Fibroblast of the conjunctiva (primary cell): ENCODE data around the gene SLC6A3.
"Not testable (repeated sequence)": the region's sequence is repeated elsewhere in the genome, so short reads cannot be mapped to it uniquely, and the experiment has no call there.

Experiments
- DNase-seq: peaks from one replicate; pipeline ENCODE4 v3.0.0-alpha.2; 2010; ENCODE audit warnings: low read depth

SLC6A3 gene

GRCh38 chr5:1387059-1387755 lies 58.0 kb downstream of the SLC6A3 start:
- DNase-seq = no peak

- DNase-seq = no peak
Measured at GRCh38 chr5:1386274-1386717, 58.9 kb downstream of the SLC6A3 start.

- peak; percentile 8 for DNase-seq
Measured at GRCh38 chr5:1385395-1386273, 59.6 kb downstream of the SLC6A3 start.

- no peak for DNase-seq
Measured at GRCh38 chr5:1384521-1384920, 60.7 kb downstream of the SLC6A3 start.

GRCh38 chr5:1383886-1384401 lies 61.3 kb downstream of the SLC6A3 start:
- DNase-seq = no peak

GRCh38 chr5:1383344-1383743 lies 61.9 kb downstream of the SLC6A3 start:
- DNase-seq = no peak

- DNase-seq = no peak
Measured at GRCh38 chr5:1382248-1382700, 63.0 kb downstream of the SLC6A3 start.

GRCh38 chr5:1381370-1382247 lies 63.6 kb downstream of the SLC6A3 start:
- DNase-seq = no peak

GRCh38 chr5:1380910-1381309 lies 64.3 kb downstream of the SLC6A3 start:
- DNase-seq = no peak

GRCh38 chr5:1380011-1380817 lies 65.0 kb downstream of the SLC6A3 start:
- no peak for DNase-seq

GRCh38 chr5:1378866-1379659 lies 66.2 kb downstream of the SLC6A3 start:
- DNase-seq = no peak

- no peak for DNase-seq
Measured at GRCh38 chr5:1378096-1378495, 67.1 kb downstream of the SLC6A3 start.

GRCh38 chr5:1376981-1377380 lies 68.3 kb downstream of the SLC6A3 start:
- no peak for DNase-seq

GRCh38 chr5:1375871-1376810 lies 69.1 kb downstream of the SLC6A3 start:
- no peak for DNase-seq

GRCh38 chr5:1374679-1375055 lies 70.6 kb downstream of the SLC6A3 start:
- DNase-seq = no peak

GRCh38 chr5:1374030-1374678 lies 71.1 kb downstream of the SLC6A3 start:
- DNase-seq = no peak

- not testable (repeated sequence) for DNase-seq
Measured at GRCh38 chr5:1371972-1372342, 73.3 kb downstream of the SLC6A3 start.

GRCh38 chr5:1371218-1371971 lies 73.8 kb downstream of the SLC6A3 start:
- no peak for DNase-seq
